22Rv1 (cell line): ENCODE measurements around the gene TNFRSF18.

ENCODE experiments used
- H3K27ac ChIP-seq: fragments of 450-650 bp; 2 replicates; pipeline ENCODE4 v1.5.1; 2017
- CTCF ChIP-seq: fragments of 450-650 bp; IDR thresholded peaks from 2 replicates; pipeline ENCODE4 v1.5.1; 2017; ENCODE audit warnings: mild to moderate bottlenecking
- ZFX ChIP-seq: fragments of 450-650 bp; IDR thresholded peaks from 2 replicates; pipeline ENCODE4 v1.6.1; 2017; ENCODE audit warnings: antibody characterized with exemption, borderline replicate concordance

TNFRSF18 gene

GRCh38 chr1:1243266-1243660, 36.9 kb upstream of the TNFRSF18 start:
- TF ChIP-seq ZFX, result no peak
- no peak for TF ChIP-seq CTCF
- H3K27ac ChIP-seq, result no peak overlapping the region

GRCh38 chr1:1242461-1243265, 36.3 kb upstream of the TNFRSF18 start:
- TF ChIP-seq CTCF (no peak), ZFX (no peak)
- H3K27ac ChIP-seq, result no peak overlapping the region

GRCh38 chr1:1241588-1242219, 35.3 kb upstream of the TNFRSF18 start:
- TF ChIP-seq ZFX, result no peak
- no peak for TF ChIP-seq CTCF
- H3K27ac ChIP-seq, result no peak overlapping the region

GRCh38 chr1:1240822-1241587, 34.6 kb upstream of the TNFRSF18 start:
- TF ChIP-seq CTCF, result no peak
- TF ChIP-seq ZFX, result no peak
- H3K27ac ChIP-seq, result no peak overlapping the region

GRCh38 chr1:1240348-1240732, 33.9 kb upstream of the TNFRSF18 start:
- H3K27ac ChIP-seq, result no peak overlapping the region

GRCh38 chr1:1239614-1240347, 33.4 kb upstream of the TNFRSF18 start:
- no peak overlapping the region for H3K27ac ChIP-seq
- TF ChIP-seq CTCF (no peak), ZFX (no peak)

More at GRCh38 chr1:1240348-1240732, 33.9 kb upstream of the TNFRSF18 start:
- TF ChIP-seq CTCF (no peak), ZFX (no peak)
